A673 (cell line): ENCODE measurements around the gene ETF1. TPM values are rescaled to one million over a fixed set of nuclear protein-coding genes. Genes with fewer than 3 reads are reported as not detected.

Experiments
- BruUV-seq: library from RNA; stranded (reverse); fragments of 400-500 nt; replicated peaks from 2 replicates; lab custom pipeline; 2021; lab: Mats Ljungman, UMichigan
- CTCF ChIA-PET: fragments of 300-600 bp; sonication (Branson Sonifier 250); formaldehyde crosslinking; loops from one replicate; lab custom pipeline; 2022; ENCODE audit warnings: antibody characterized with exemption; lab: Charles Lee
- POLR2A ChIA-PET: fragments of 300-600 bp; sonication (Branson Sonifier 250); formaldehyde crosslinking; loops from one replicate; lab custom pipeline; 2022; ENCODE audit warnings: antibody characterized with exemption; ENCODE audit not compliant: low non-redundant PET; lab: Charles Lee
- DNase-seq: peaks from one replicate; pipeline ENCODE4 v3.0.0-alpha.2; 2015; ENCODE audit warnings: low spot score
- H3K27ac ChIP-seq: fragments of 200-600 bp; sonication (generic); 2 replicates; pipeline ENCODE4 v1.5.1; 2016; ENCODE audit warnings: mixed run types, low read depth, mild to moderate bottlenecking, mixed read lengths, antibody characterized with exemption, low read length; ENCODE audit not compliant: poor library complexity, severe bottlenecking
- H3K27me3 ChIP-seq: fragments of 200-600 bp; sonication (generic); replicated peaks from 2 replicates; pipeline ENCODE4 v1.6.1; 2017; ENCODE audit warnings: mixed run types, low read depth, mild to moderate bottlenecking, mixed read lengths, antibody characterized with exemption, low read length; ENCODE audit not compliant: insufficient read depth, poor library complexity
- H3K36me3 ChIP-seq: fragments of 200-600 bp; sonication (generic); 2 replicates; pipeline ENCODE4 v1.6.1; 2016; ENCODE audit warnings: mixed run types, mild to moderate bottlenecking, mixed read lengths, antibody characterized with exemption, low read length; ENCODE audit not compliant: insufficient read depth, poor library complexity, severe bottlenecking
- H3K4me1 ChIP-seq: fragments of 200-600 bp; sonication (generic); 2 replicates; pipeline ENCODE4 v1.6.1; 2017; ENCODE audit warnings: mixed run types, mild to moderate bottlenecking, mixed read lengths, antibody characterized with exemption, low read length; ENCODE audit not compliant: insufficient read depth, poor library complexity, severe bottlenecking
- H3K4me3 ChIP-seq: fragments of 200-600 bp; sonication (generic); 2 replicates; pipeline ENCODE4 v1.5.1; 2016; ENCODE audit warnings: low read depth, mixed run types, mild to moderate bottlenecking, mixed read lengths, low read length; ENCODE audit not compliant: poor library complexity, severe bottlenecking
- H3K9me3 ChIP-seq: fragments of 200-600 bp; sonication (generic); 2 replicates; pipeline ENCODE4 v1.6.1; 2016; ENCODE audit warnings: mixed run types, low read depth, mild to moderate bottlenecking, mixed read lengths, antibody characterized with exemption, low read length; ENCODE audit not compliant: poor library complexity, severe bottlenecking
- CTCF ChIP-seq: fragments of 300-800, 200-600 bp; sonication (generic); conservative IDR thresholded peaks from 2 replicates; pipeline ENCODE4 v1.5.1; 2017; ENCODE audit warnings: low read depth, mild to moderate bottlenecking, antibody characterized with exemption, low read length, moderate library complexity, mixed read lengths
- EZH2 ChIP-seq: fragments of 200-600 bp; sonication (generic); IDR thresholded peaks from 2 replicates; pipeline ENCODE4 v1.6.1; 2017; ENCODE audit warnings: borderline replicate concordance, low read depth, mild to moderate bottlenecking, mixed read lengths, antibody characterized with exemption, low read length; ENCODE audit not compliant: poor library complexity, severe bottlenecking
- intact Hi-C: fragments of 100-400 bp; cut with micrococcal nuclease; formaldehyde crosslinking; loops from one replicate; pipeline ENCODE4 v1.10.0; 2022; ENCODE audit not compliant: unreplicated experiment
- total RNA-seq: library from RNA; stranded (reverse); gene quantifications from 2 replicates; pipeline ENCODE4 v1.2.3, GENCODE V29; 2021

The ETF1 gene
- total RNA-seq, 1 experiment from 2014 or later, result 191 TPM

GRCh38 chr5:138583984-138584637, 41.1 kb upstream of the ETF1 start:
- Histone ChIP-seq H3K9me3 (no peaks in the 10 kb centered on the region), H3K4me1 (no peaks in the 10 kb centered on the region), H3K27me3 (no peaks in the 10 kb centered on the region), H3K27ac (no peak overlapping the region), H3K36me3 (no peaks in the 10 kb centered on the region), H3K4me3 (no peak overlapping the region)
- no peak for DNase-seq
- ChIA-PET CTCF (interaction anchor here (0.5 kb wide), 1 partner anchor 13 kb away, joined by 8 read pairs; no protein-coding TSS in a partner anchor), POLR2A (no interaction called here)
- intact Hi-C loops, result no loop called here
- no TSS peak for BruUV-seq
- TF ChIP-seq EZH2 (no peak), CTCF (no peak)

DNA sequence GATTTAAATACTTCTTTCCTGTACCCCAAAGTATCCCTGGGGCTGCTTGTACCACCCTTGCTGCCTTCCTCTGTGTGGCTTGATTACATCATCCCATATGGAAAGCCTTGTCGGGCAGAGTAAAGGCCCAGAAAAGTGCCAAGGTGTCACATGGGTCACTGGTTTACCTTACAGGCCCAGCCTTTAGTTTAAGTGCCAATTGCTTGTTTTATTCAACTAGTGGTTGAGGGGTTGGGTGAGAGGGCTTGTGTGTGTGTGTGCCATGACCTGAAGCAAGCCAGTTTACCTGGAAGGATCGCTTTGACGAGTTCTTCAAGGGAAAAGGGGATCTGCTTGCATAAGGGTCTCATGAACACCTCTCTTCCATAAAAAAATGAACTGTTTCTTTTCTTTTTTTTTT, 39.9 kb upstream of the ETF1 start:
- BruUV-seq, result no TSS peak
- POLR2A ChIA-PET, result no interaction called here
- CTCF ChIA-PET, result no interaction called here

DNA sequence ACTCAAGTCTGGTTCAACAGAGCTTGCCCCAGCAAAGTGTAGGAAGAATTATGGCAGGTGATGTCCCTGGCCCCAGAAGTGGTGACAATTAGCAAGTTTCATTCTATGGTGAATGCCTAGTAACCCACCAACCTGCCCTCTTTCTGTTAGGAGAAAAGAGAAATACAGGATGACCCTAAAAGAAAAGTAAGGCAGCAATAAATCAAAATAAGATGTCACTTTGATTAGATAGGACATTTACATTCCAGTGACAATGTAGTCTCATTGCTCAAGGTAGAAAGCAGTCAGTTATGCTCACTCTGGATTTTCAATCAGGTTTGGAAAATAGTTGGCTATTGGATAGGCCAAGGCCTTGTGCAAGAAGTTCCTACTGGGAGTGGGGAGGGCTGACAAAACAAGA, 37.7 kb upstream of the ETF1 start:
- intact Hi-C loops, result no loop called here
- POLR2A ChIA-PET, result no interaction called here

More for the DNA sequence above, 39.9 kb upstream of the ETF1 start:
- DNase-seq, result no peak
- Histone ChIP-seq H3K4me1 (no peaks in the 10 kb centered on the region), H3K36me3 (no peaks in the 10 kb centered on the region), H3K4me3 (no peak overlapping the region), H3K9me3 (no peaks in the 10 kb centered on the region), H3K27ac (no peak overlapping the region), H3K27me3 (no peaks in the 10 kb centered on the region)
- intact Hi-C loops, result no loop called here
- TF ChIP-seq CTCF (no peak), EZH2 (no peak)

More for the DNA sequence above, 37.7 kb upstream of the ETF1 start:
- no TSS peak for BruUV-seq
- CTCF ChIA-PET, result no interaction called here
- Histone ChIP-seq H3K36me3 (no peaks in the 10 kb centered on the region), H3K4me1 (peaks cover 3% of the 10 kb centered on the region), H3K9me3 (no peaks in the 10 kb centered on the region), H3K27ac (no peak overlapping the region), H3K27me3 (no peaks in the 10 kb centered on the region), H3K4me3 (no peak overlapping the region)
- TF ChIP-seq CTCF (no peak), EZH2 (no peak)
- no peak for DNase-seq
